Ovary (tissue), 3 donors: Measurements from ENCODE around the gene SIRT2.

Experiments used
- POLR2A ChIP-seq: fragments of 450-650 bp; IDR thresholded peaks from one replicate; pipeline ENCODE4 v1.6.1; 2017; ENCODE audit warnings: antibody characterized with exemption, mild to moderate bottlenecking, moderate library complexity
- TF ChIP-seq, protein P1 (sequence below), 3 donors: fragments of 450-650 bp in 2 of 3; fragments of 200-600 bp in 1 of 3; IDR thresholded peaks; one replicate each; pipeline versions ENCODE4 v1.5.1 to v1.8.0; 2016 to 2022; ENCODE audit warnings: antibody characterized with exemption in 3 of 3, mild to moderate bottlenecking in 1 of 3
- donor health status: DM: no; HTN: no; CAD: no.

DNA sequence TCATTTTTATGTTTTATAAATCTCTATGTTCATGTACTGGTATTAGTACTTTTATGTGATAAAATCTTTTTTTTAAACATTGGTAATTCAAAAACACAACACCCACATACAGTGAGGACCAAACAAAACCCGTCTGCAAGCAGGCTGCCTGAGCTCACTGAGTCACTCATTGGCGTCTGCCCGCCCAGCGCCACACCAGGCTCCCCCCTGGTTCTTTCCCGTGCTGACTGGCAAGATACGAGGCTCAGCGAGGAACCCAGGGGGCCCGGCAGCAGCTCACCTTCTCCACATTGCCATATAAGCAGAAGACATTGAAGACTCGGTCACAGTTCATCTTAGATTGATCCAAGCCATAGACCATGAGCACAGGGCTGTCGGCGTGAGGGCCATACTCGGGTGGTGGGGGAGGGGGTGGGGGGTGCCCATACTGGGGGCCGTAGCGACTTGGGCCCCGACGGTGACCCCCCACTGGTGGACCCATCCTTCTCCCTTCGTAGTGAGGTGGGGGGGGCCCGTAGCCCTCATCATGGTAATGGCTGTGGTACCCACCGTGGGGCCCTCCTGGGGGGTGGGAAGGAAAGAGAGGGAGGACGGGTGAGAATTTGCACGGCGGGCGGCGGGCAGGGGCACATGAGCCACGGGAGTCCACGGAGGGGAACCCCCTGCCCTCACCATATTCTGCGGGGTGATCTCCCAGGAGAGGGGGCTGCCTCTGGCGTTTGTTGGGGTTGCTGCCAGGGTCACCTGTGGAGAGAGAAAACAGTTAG lies 59.4 kb downstream of the SIRT2 start:
- TF ChIP-seq, protein P1, sequence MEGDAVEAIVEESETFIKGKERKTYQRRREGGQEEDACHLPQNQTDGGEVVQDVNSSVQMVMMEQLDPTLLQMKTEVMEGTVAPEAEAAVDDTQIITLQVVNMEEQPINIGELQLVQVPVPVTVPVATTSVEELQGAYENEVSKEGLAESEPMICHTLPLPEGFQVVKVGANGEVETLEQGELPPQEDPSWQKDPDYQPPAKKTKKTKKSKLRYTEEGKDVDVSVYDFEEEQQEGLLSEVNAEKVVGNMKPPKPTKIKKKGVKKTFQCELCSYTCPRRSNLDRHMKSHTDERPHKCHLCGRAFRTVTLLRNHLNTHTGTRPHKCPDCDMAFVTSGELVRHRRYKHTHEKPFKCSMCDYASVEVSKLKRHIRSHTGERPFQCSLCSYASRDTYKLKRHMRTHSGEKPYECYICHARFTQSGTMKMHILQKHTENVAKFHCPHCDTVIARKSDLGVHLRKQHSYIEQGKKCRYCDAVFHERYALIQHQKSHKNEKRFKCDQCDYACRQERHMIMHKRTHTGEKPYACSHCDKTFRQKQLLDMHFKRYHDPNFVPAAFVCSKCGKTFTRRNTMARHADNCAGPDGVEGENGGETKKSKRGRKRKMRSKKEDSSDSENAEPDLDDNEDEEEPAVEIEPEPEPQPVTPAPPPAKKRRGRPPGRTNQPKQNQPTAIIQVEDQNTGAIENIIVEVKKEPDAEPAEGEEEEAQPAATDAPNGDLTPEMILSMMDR (IDR thresholded peaks at IDR 0.05) = no peak
- TF ChIP-seq POLR2A = no peak
